Measurements from ENCODE around the gene ALDH5A1. TPM values are rescaled to one million over a fixed set of nuclear protein-coding genes. Genes with fewer than 3 reads are reported as not detected.
A peak's percentile ranks its signal among the peaks of the same experiment; 100 is the strongest.

ALDH5A1 gene
- total RNA-seq, 1 experiment from 2014 or later: 19.1 TPM

GRCh38 chr6:24464253-24465038 lies 30.3 kb upstream of the ALDH5A1 start:
- Histone ChIP-seq H4K20me1 (ENCODE audit: insufficient read depth) (no peaks in the 10 kb centered on the region), H3K27ac (no peak overlapping the region), H3K27me3 (ENCODE audit: insufficient read depth, low read depth) (no peaks in the 10 kb centered on the region), H2AFZ (no peak overlapping the region), H3F3A (ENCODE audit: insufficient read depth, low read depth) (no peaks in the 10 kb centered on the region), H3K4me3 (no peak overlapping the region), H3K9me2 (ENCODE audit: insufficient read depth) (no peaks in the 10 kb centered on the region), H3K79me2 (ENCODE audit: low read depth) (no peaks in the 10 kb centered on the region), H3K9me3 (ENCODE audit: insufficient read depth, low read depth) (no peaks in the 10 kb centered on the region), H3K4me2 (no peak overlapping the region), H3K4me1 (replicated peaks; ENCODE audit: insufficient read depth) (no peaks in the 10 kb centered on the region), H3K36me3 (ENCODE audit: low read depth) (no peaks in the 10 kb centered on the region)
- ChIA-PET POLR2A (ENCODE audit: unreplicated experiment) (no interaction called here), CTCF (no interaction called here)
- intact Hi-C loops (cut with micrococcal nuclease; ENCODE audit: unreplicated experiment): no loop called here
- no TSS peak for BruUV-seq (replicated peaks)
- TF ChIP-seq EZH2 (IDR thresholded peaks at IDR 0.05; ENCODE audit: low read depth): no peak
- no peak for DNase-seq

- H3K79me2 ChIP-seq (ENCODE audit: low read depth): no peaks in the 10 kb centered on the region
- no peaks in the 10 kb centered on the region for H3K27me3 ChIP-seq (ENCODE audit: insufficient read depth, low read depth)
- intact Hi-C loops (cut with micrococcal nuclease; ENCODE audit: unreplicated experiment): no loop called here
- peaks cover 25% of the 10 kb centered on the region for H3K4me1 ChIP-seq (replicated peaks; ENCODE audit: insufficient read depth)
- no peak overlapping the region for H2AFZ ChIP-seq
- no peaks in the 10 kb centered on the region for H4K20me1 ChIP-seq (ENCODE audit: insufficient read depth)
- CTCF ChIA-PET: no interaction called here
- H3K4me3 ChIP-seq: no peak overlapping the region
- TF ChIP-seq, protein P1, sequence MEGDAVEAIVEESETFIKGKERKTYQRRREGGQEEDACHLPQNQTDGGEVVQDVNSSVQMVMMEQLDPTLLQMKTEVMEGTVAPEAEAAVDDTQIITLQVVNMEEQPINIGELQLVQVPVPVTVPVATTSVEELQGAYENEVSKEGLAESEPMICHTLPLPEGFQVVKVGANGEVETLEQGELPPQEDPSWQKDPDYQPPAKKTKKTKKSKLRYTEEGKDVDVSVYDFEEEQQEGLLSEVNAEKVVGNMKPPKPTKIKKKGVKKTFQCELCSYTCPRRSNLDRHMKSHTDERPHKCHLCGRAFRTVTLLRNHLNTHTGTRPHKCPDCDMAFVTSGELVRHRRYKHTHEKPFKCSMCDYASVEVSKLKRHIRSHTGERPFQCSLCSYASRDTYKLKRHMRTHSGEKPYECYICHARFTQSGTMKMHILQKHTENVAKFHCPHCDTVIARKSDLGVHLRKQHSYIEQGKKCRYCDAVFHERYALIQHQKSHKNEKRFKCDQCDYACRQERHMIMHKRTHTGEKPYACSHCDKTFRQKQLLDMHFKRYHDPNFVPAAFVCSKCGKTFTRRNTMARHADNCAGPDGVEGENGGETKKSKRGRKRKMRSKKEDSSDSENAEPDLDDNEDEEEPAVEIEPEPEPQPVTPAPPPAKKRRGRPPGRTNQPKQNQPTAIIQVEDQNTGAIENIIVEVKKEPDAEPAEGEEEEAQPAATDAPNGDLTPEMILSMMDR (conservative IDR thresholded peaks at IDR 0.05): no peak
- TF ChIP-seq EZH2 (IDR thresholded peaks at IDR 0.05; ENCODE audit: low read depth): no peak
- H3K27ac ChIP-seq: no peak overlapping the region
- POLR2A ChIA-PET (ENCODE audit: unreplicated experiment): interaction anchor here (0.6 kb wide), 1 partner anchor 13 kb away, joined by 7 read pairs; no protein-coding TSS in a partner anchor
- H3K4me2 ChIP-seq: no peak overlapping the region
- no peaks in the 10 kb centered on the region for H3K9me3 ChIP-seq (ENCODE audit: insufficient read depth, low read depth)
- H3K36me3 ChIP-seq (ENCODE audit: low read depth): no peaks in the 10 kb centered on the region
- H3F3A ChIP-seq (ENCODE audit: insufficient read depth, low read depth): peaks cover 16% of the 10 kb centered on the region; the same call in 1 of the 2 replicates
- BruUV-seq (replicated peaks): no TSS peak
- H3K9me2 ChIP-seq (ENCODE audit: insufficient read depth): no peaks in the 10 kb centered on the region
- DNase-seq: no peak
These were observed 25.0 kb upstream of the ALDH5A1 start for GRCh38 chr6:24469811-24470210.

DNA sequence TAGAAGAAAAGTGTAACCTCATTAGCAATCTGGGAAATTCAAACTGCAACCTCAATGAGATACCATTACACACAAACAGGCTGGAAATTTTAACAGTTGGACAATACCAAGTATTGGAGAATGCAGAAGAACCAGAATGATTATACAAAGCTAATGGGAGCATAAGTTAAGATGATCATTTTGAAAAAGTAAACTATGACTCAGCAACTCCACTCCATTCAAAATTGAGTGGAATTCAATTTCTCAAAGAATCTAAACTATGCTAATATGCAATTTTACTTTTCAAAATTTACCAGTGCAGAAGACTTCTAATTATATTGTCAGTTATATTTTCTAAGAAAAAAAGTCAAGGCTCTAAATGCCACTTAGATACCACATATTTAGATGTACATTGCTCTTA lies 22.6 kb upstream of the ALDH5A1 start:
- Histone ChIP-seq H3K9me2 (ENCODE audit: insufficient read depth) (no peaks in the 10 kb centered on the region), H3K4me2 (peak overlapping the region; percentile 42), H3K9me3 (ENCODE audit: insufficient read depth, low read depth) (no peaks in the 10 kb centered on the region), H3K27ac (peak overlapping the region; percentile 93), H4K20me1 (ENCODE audit: insufficient read depth) (no peaks in the 10 kb centered on the region), H3K36me3 (ENCODE audit: low read depth) (no peaks in the 10 kb centered on the region), H3K27me3 (ENCODE audit: insufficient read depth, low read depth) (no peaks in the 10 kb centered on the region), H3K79me2 (ENCODE audit: low read depth) (no peaks in the 10 kb centered on the region), H3F3A (ENCODE audit: insufficient read depth, low read depth) (peaks cover 16% of the 10 kb centered on the region; the same call in 1 of the 2 replicates), H2AFZ (no peak overlapping the region), H3K4me3 (peak overlapping the region; percentile 10; the same call in 1 of the 2 replicates), H3K4me1 (replicated peaks; ENCODE audit: insufficient read depth) (peaks cover 25% of the 10 kb centered on the region)
- ChIA-PET POLR2A (ENCODE audit: unreplicated experiment) (interaction anchor here (0.6 kb wide), 1 partner anchor 12 kb away, joined by 3 read pairs; no protein-coding TSS in a partner anchor), CTCF (no interaction called here)
- BruUV-seq (replicated peaks): no TSS peak
- intact Hi-C loops (cut with micrococcal nuclease; ENCODE audit: unreplicated experiment): no loop called here
- DNase-seq: peak in 1 of 2 experiments; percentile 88
- TF ChIP-seq, protein P1 (conservative IDR thresholded peaks at IDR 0.05): no peak
- no peak for TF ChIP-seq EZH2 (IDR thresholded peaks at IDR 0.05; ENCODE audit: low read depth)
